ENCODE measurements around the gene ARHGAP4. TPM values are rescaled to one million over a fixed set of nuclear protein-coding genes. Genes with fewer than 3 reads are reported as not detected.

The ARHGAP4 gene
- total RNA-seq, 2 donors from 2014 or later = 56.0 to 65.0 TPM

- no peaks in the 10 kb centered on the region for H3K4me1 ChIP-seq (ENCODE audit: control insufficient read depth, insufficient read depth, low read length)
- no peaks in the 10 kb centered on the region for H3K27me3 ChIP-seq (ENCODE audit: control insufficient read depth, insufficient read depth, low read length, poor library complexity, severe bottlenecking)
- no peak overlapping the region for H3K27ac ChIP-seq (ENCODE audit: low read depth, low read length)
- no peak overlapping the region for H3K4me3 ChIP-seq (ENCODE audit: low read length)
- 93 to 94% methylated on average over 3 to 17 of the region's 17 CpGs for WGBS, 2 experiments (ENCODE audit: insufficient coverage in 1 of 2, insufficient read length in 1 of 2)
- TF ChIP-seq CTCF (conservative IDR thresholded peaks at IDR 0.05) = no peak
- H3K27me3 Mint-ChIP-seq (ENCODE audit: insufficient read depth) = no peaks in the 10 kb centered on the region
- peak; percentile 30 for DNase-seq
- no peaks in the 10 kb centered on the region for H3K36me3 ChIP-seq (ENCODE audit: control insufficient read depth, insufficient read depth, low read length)
- no peak overlapping the region for H3K9ac ChIP-seq (ENCODE audit: extremely low read depth, low read length, poor library complexity, severe bottlenecking)
- H3K36me3 Mint-ChIP-seq (ENCODE audit: low read depth) = peaks cover 28% of the 10 kb centered on the region
- H3K27ac Mint-ChIP-seq = no peak overlapping the region
- H3K4me3 Mint-ChIP-seq = no peak overlapping the region
- no peaks in the 10 kb centered on the region for H3K9me3 ChIP-seq (ENCODE audit: control insufficient read depth, low read length)
- peaks cover 58% of the 10 kb centered on the region for H3K9me3 Mint-ChIP-seq
- no peaks in the 10 kb centered on the region for H3K4me1 Mint-ChIP-seq
These were observed 12.4 kb downstream of the ARHGAP4 start for GRCh38 chrX:153913701-153914100.

- no peaks in the 10 kb centered on the region for H3K27me3 ChIP-seq (ENCODE audit: control insufficient read depth, insufficient read depth, low read length, poor library complexity, severe bottlenecking)
- peaks cover 26% of the 10 kb centered on the region for H3K36me3 Mint-ChIP-seq (ENCODE audit: low read depth)
These were observed 12.9 kb downstream of the ARHGAP4 start for GRCh38 chrX:153913211-153913610.

DNA sequence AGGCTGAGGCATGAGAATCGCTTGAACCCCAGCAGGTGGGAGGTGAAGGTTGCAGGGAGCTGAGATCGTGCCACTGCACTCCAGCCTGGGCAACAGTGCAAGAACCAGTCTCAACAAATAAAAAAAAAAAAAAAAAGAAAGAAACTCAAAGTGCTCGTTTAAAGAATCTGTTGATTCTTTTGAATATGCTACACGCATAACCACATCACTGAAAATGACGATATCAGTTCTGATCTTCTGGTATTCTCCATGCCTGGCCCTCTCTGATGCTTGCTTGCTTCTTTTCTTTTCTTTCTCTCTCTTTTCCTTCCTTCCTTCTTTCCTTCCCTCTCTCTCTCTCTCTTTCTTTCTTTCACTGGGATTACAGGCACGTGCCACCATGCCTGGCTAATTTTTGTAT is 14.3 kb downstream of the ARHGAP4 start:
- no peak overlapping the region for H3K27ac Mint-ChIP-seq
- H3K4me3 ChIP-seq (ENCODE audit: low read length) = no peak overlapping the region
- 96 to 100% methylated on average over 3 to 5 of the region's 6 CpGs for WGBS, 2 experiments (ENCODE audit: insufficient coverage in 1 of 2, insufficient read length in 1 of 2)
- TF ChIP-seq CTCF (conservative IDR thresholded peaks at IDR 0.05) = no peak
- no peaks in the 10 kb centered on the region for H3K4me1 Mint-ChIP-seq
- peaks cover 18% of the 10 kb centered on the region for H3K36me3 Mint-ChIP-seq (ENCODE audit: low read depth)
- DNase-seq = no peak
- peaks cover 59% of the 10 kb centered on the region for H3K9me3 Mint-ChIP-seq
- H3K27ac ChIP-seq (ENCODE audit: low read depth, low read length) = no peak overlapping the region
- no peaks in the 10 kb centered on the region for H3K9me3 ChIP-seq (ENCODE audit: control insufficient read depth, low read length)
- H3K9ac ChIP-seq (ENCODE audit: extremely low read depth, low read length, poor library complexity, severe bottlenecking) = no peak overlapping the region
- no peaks in the 10 kb centered on the region for H3K27me3 ChIP-seq (ENCODE audit: control insufficient read depth, insufficient read depth, low read length, poor library complexity, severe bottlenecking)
- no peaks in the 10 kb centered on the region for H3K36me3 ChIP-seq (ENCODE audit: control insufficient read depth, insufficient read depth, low read length)
- no peak overlapping the region for H3K4me3 Mint-ChIP-seq
- H3K27me3 Mint-ChIP-seq (ENCODE audit: insufficient read depth) = no peaks in the 10 kb centered on the region
- no peaks in the 10 kb centered on the region for H3K4me1 ChIP-seq (ENCODE audit: control insufficient read depth, insufficient read depth, low read length)

More at GRCh38 chrX:153913211-153913610, 12.9 kb downstream of the ARHGAP4 start:
- Mint-ChIP-seq H3K27ac (no peak overlapping the region), H3K4me1 (no peaks in the 10 kb centered on the region), H3K9me3 (peaks cover 58% of the 10 kb centered on the region), H3K4me3 (no peak overlapping the region), H3K27me3 (ENCODE audit: insufficient read depth) (no peaks in the 10 kb centered on the region)
- TF ChIP-seq CTCF (conservative IDR thresholded peaks at IDR 0.05) = no peak
- peak; percentile 44 for DNase-seq
- Histone ChIP-seq H3K4me3 (ENCODE audit: low read length) (no peak overlapping the region), H3K27ac (ENCODE audit: low read depth, low read length) (no peak overlapping the region), H3K9ac (ENCODE audit: extremely low read depth, low read length, poor library complexity, severe bottlenecking) (no peak overlapping the region), H3K4me1 (ENCODE audit: control insufficient read depth, insufficient read depth, low read length) (no peaks in the 10 kb centered on the region), H3K36me3 (ENCODE audit: control insufficient read depth, insufficient read depth, low read length) (no peaks in the 10 kb centered on the region), H3K9me3 (ENCODE audit: control insufficient read depth, low read length) (no peaks in the 10 kb centered on the region)
- WGBS, 2 experiments (ENCODE audit: insufficient coverage in 1 of 2, insufficient read length in 1 of 2) = 87 to 96% methylated on average over 4 to 16 of the region's 17 CpGs
